Loucy (cell line): ENCODE results near the gene ROBO1.

Experiments used
- H2AFZ ChIP-seq: fragments of 200-600 bp; sonication (generic); 2 replicates; pipeline ENCODE4 v1.6.0; 2016; ENCODE audit warnings: antibody characterized with exemption, mild to moderate bottlenecking, low read length, moderate library complexity
- H3F3A ChIP-seq: fragments of 200-600 bp; 2 replicates; pipeline ENCODE4 v1.6.0; 2016; ENCODE audit warnings: antibody characterized with exemption, low read depth, mild to moderate bottlenecking
- H3K27me3 ChIP-seq: fragments of 200-600 bp; sonication (generic); 2 replicates; pipeline ENCODE4 v1.6.1; 2014; ENCODE audit warnings: low read length, mild to moderate bottlenecking; ENCODE audit not compliant: insufficient read depth, poor library complexity, severe bottlenecking
- H3K36me3 ChIP-seq: fragments of 200-600 bp; sonication (generic); 2 replicates; pipeline ENCODE4 v1.6.1; 2016; ENCODE audit warnings: low read length; ENCODE audit not compliant: insufficient read depth
- H3K4me1 ChIP-seq: fragments of 200-600 bp; sonication (generic); 2 replicates; pipeline ENCODE4 v1.5.1; 2014; ENCODE audit warnings: low read length, mild to moderate bottlenecking; ENCODE audit not compliant: insufficient read depth, poor library complexity, severe bottlenecking
- H3K4me2 ChIP-seq: fragments of 200-600 bp; sonication (generic); 2 replicates; pipeline ENCODE4 v1.6.0; 2014; ENCODE audit warnings: antibody characterized with exemption, low read length, low read depth, mild to moderate bottlenecking; ENCODE audit not compliant: poor library complexity, severe bottlenecking
- H3K4me3 ChIP-seq: fragments of 200-600 bp; sonication (generic); 2 replicates; pipeline ENCODE4 v1.5.1; 2014; ENCODE audit warnings: low read length, mild to moderate bottlenecking, mixed read lengths; ENCODE audit not compliant: poor library complexity, severe bottlenecking
- H3K79me2 ChIP-seq: fragments of 200-600 bp; sonication (generic); 2 replicates; pipeline ENCODE4 v1.6.1; 2014; ENCODE audit warnings: low read length; ENCODE audit not compliant: insufficient read depth
- H3K9ac ChIP-seq: fragments of 200-600 bp; sonication (generic); 2 replicates; pipeline ENCODE4 v1.6.0; 2014; ENCODE audit warnings: mild to moderate bottlenecking, low read depth, low read length, moderate library complexity; ENCODE audit not compliant: poor library complexity, severe bottlenecking
- H3K9me2 ChIP-seq: fragments of 200-600 bp; sonication (generic); replicated peaks from 2 replicates; pipeline ENCODE4 v1.6.1; 2016; ENCODE audit warnings: low read depth, low read length, mixed read lengths
- H3K9me3 ChIP-seq: fragments of 200-600 bp; sonication (generic); 2 replicates; pipeline ENCODE4 v1.6.1; 2014; ENCODE audit warnings: mild to moderate bottlenecking, antibody characterized with exemption, low read length, low read depth; ENCODE audit not compliant: insufficient read depth
- H4K20me1 ChIP-seq: fragments of 200-600 bp; sonication (generic); 2 replicates; pipeline ENCODE4 v1.6.0; 2014; ENCODE audit warnings: antibody characterized with exemption, low read length, mild to moderate bottlenecking; ENCODE audit not compliant: insufficient read depth, poor library complexity, severe bottlenecking
- CTCF ChIP-seq: fragments of 200-600 bp; sonication (generic); conservative IDR thresholded peaks from 2 replicates; pipeline ENCODE4 v1.5.1; 2014; ENCODE audit warnings: mild to moderate bottlenecking, antibody characterized with exemption, low read length
- EZH2phosphoT487 ChIP-seq: fragments of 200-600 bp; IDR thresholded peaks from 2 replicates; pipeline ENCODE4 v1.6.1; 2018; ENCODE audit warnings: antibody characterized with exemption, mild to moderate bottlenecking, moderate library complexity, borderline replicate concordance

ROBO1 gene

GRCh38 chr3:78734048-78734637 lies 1033.7 kb downstream of the ROBO1 start:
- Histone ChIP-seq H3K27me3 (no peaks in the 10 kb centered on the region), H3K4me1 (no peaks in the 10 kb centered on the region), H3F3A (no peaks in the 10 kb centered on the region), H3K4me2 (no peak overlapping the region), H3K4me3 (no peak overlapping the region), H3K79me2 (no peaks in the 10 kb centered on the region), H4K20me1 (no peaks in the 10 kb centered on the region), H2AFZ (no peak overlapping the region), H3K9me2 (no peaks in the 10 kb centered on the region), H3K9ac (no peak overlapping the region), H3K9me3 (no peaks in the 10 kb centered on the region), H3K36me3 (no peaks in the 10 kb centered on the region)
- no peak for TF ChIP-seq EZH2phosphoT487
- TF ChIP-seq CTCF: no peak

GRCh38 chr3:78732893-78733292 lies 1034.9 kb downstream of the ROBO1 start:
- Histone ChIP-seq H3K4me1 (no peaks in the 10 kb centered on the region), H3K9me2 (no peaks in the 10 kb centered on the region), H4K20me1 (no peaks in the 10 kb centered on the region), H3K4me2 (no peak overlapping the region), H3K9ac (no peak overlapping the region), H3K36me3 (no peaks in the 10 kb centered on the region), H3K9me3 (no peaks in the 10 kb centered on the region), H3K4me3 (no peak overlapping the region), H2AFZ (no peak overlapping the region), H3K27me3 (no peaks in the 10 kb centered on the region), H3F3A (no peaks in the 10 kb centered on the region), H3K79me2 (no peaks in the 10 kb centered on the region)
- TF ChIP-seq CTCF (no peak), EZH2phosphoT487 (no peak)

GRCh38 chr3:78732471-78732870 lies 1035.3 kb downstream of the ROBO1 start:
- Histone ChIP-seq H2AFZ (no peak overlapping the region), H4K20me1 (no peaks in the 10 kb centered on the region), H3K9me2 (no peaks in the 10 kb centered on the region), H3F3A (no peaks in the 10 kb centered on the region), H3K4me3 (no peak overlapping the region), H3K79me2 (no peaks in the 10 kb centered on the region), H3K4me1 (no peaks in the 10 kb centered on the region), H3K36me3 (no peaks in the 10 kb centered on the region), H3K9ac (no peak overlapping the region), H3K4me2 (no peak overlapping the region), H3K27me3 (no peaks in the 10 kb centered on the region), H3K9me3 (no peaks in the 10 kb centered on the region)
- TF ChIP-seq EZH2phosphoT487: no peak
- TF ChIP-seq CTCF: no peak
